Erythroblast (primary cell): Measurements from ENCODE around the gene FAM83E.

Source experiments
- GATA1 ChIP-seq: IDR thresholded peaks from 2 replicates; pipeline ENCODE4 v1.6.1; 2011; ENCODE audit warnings: low read depth, mild to moderate bottlenecking, control low read depth, low read length, moderate library complexity
- POLR2A ChIP-seq: IDR thresholded peaks from 2 replicates; pipeline ENCODE4 v1.6.1; 2011; ENCODE audit warnings: mild to moderate bottlenecking, low read length

GRCh38 chr19:48633148-48634035 lies 18.5 kb upstream of the FAM83E start:
- TF ChIP-seq POLR2A (peak; percentile 3), GATA1 (no peak)
